Activated CD4-positive, alpha-beta memory T cell treated with anti-CD3 and anti-CD28 coated beads for 36 hours (primary cell): ENCODE results near the gene IL2RA. TPM values are rescaled to one million over a fixed set of nuclear protein-coding genes. Genes with fewer than 3 reads are reported as not detected.
"Not testable (repeated sequence)": the region's sequence is repeated elsewhere in the genome, so short reads cannot be mapped to it uniquely, and the experiment has no call there.

ENCODE experiments used
- CTCF ChIA-PET: fragments of 350-600 bp; sonication (Branson Sonifier 250); formaldehyde crosslinking; loops from one replicate; lab custom pipeline; 2021; ENCODE audit warnings: antibody characterized with exemption, inconsistent platforms; lab: Charles Lee
- POLR2A ChIA-PET: fragments of 350-600 bp; sonication (Branson Sonifier 250); formaldehyde crosslinking; loops from one replicate; lab custom pipeline; 2021; ENCODE audit warnings: antibody characterized with exemption; lab: Charles Lee
- DNase-seq: peaks from one replicate; pipeline ENCODE4 v3.0.0-alpha.2; 2020
- H3K27ac Mint-ChIP-seq: one replicate; pipeline ENCODE4 v1.8.0; 2021; ENCODE audit warnings: mixed read lengths
- H3K27me3 Mint-ChIP-seq: one replicate; pipeline ENCODE4 v1.8.0; 2021; ENCODE audit warnings: mixed read lengths
- H3K36me3 Mint-ChIP-seq: one replicate; pipeline ENCODE4 v1.8.0; 2021; ENCODE audit warnings: mixed read lengths
- H3K4me1 Mint-ChIP-seq: one replicate; pipeline ENCODE4 v1.8.0; 2021; ENCODE audit warnings: low read depth, mixed read lengths
- H3K4me3 Mint-ChIP-seq: one replicate; pipeline ENCODE4 v1.8.0; 2021; ENCODE audit warnings: mild to moderate bottlenecking, mixed read lengths
- H3K9me3 Mint-ChIP-seq: one replicate; pipeline ENCODE4 v1.8.0; 2021; ENCODE audit warnings: mixed read lengths
- intact Hi-C: fragments of 100-400 bp; cut with micrococcal nuclease; formaldehyde crosslinking; loops from one replicate; pipeline ENCODE4 v1.15.1; 2023
- total RNA-seq, 2 experiments: library from RNA; stranded (reverse); gene quantifications; one replicate each; pipeline ENCODE4 v1.2.3, GENCODE V29; 2021

Gene IL2RA
- total RNA-seq, 2 experiments from 2014 or later = 961 to 988 TPM

DNA sequence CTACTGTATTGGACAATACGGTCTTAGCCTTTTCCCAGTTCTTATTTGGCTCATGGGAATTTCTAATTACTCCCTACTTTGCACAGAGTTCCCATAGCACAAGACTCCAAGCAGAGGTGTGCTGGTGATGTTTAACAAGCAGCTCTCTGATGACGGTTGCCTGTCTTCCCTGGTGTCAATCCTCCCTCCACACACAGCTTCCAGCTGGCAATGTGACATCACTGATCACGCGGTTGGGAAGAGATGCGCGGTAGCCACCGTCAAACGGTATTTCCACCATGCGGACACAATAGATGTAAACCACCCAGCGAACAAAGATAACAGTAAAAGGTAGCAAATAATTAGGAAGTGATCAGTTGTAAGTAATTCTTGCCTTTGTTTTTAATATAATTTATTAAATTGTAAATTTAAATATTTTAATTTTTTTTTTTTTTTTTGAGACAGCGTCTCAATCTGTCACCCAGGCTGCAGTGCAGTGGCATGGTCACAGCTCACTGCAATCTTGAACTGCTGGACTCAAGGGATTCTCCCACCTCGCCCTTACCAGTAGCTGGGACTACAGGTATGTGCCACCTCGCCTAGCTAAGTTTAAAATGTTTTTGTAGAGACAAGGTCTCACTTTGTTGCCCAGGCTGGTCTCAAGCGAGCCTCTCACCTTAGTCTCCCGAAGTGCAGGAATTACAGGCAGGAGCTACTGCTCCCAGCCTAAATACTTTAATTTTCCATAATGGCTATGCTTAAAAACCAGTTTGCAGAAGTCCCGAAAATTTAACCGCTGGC lies 48.6 kb downstream of the IL2RA start:
- Mint-ChIP-seq H3K27ac (peak overlapping the region; percentile 90), H3K4me1 (peaks cover 67% of the 10 kb centered on the region), H3K4me3 (no peak overlapping the region), H3K27me3 (no peaks in the 10 kb centered on the region), H3K9me3 (no peaks in the 10 kb centered on the region), H3K36me3 (peaks cover 66% of the 10 kb centered on the region)
- intact Hi-C loops = loop anchor here (1.0 to 2.0 kb wide), 4 partner anchors 10 to 75 kb away; partner anchors contain the start of gene IL15RA
- ChIA-PET POLR2A (interaction anchor here (0.9 to 1.2 kb wide), 3 partner anchors 35 to 40 kb away, joined by 3 read pairs; no protein-coding TSS in a partner anchor), CTCF (interaction anchor here (1.0 to 2.0 kb wide), 13 partner anchors 9 to 215 kb away, joined by 3 to 11 read pairs (median 5); no protein-coding TSS in a partner anchor)
- DNase-seq = no peak

DNA sequence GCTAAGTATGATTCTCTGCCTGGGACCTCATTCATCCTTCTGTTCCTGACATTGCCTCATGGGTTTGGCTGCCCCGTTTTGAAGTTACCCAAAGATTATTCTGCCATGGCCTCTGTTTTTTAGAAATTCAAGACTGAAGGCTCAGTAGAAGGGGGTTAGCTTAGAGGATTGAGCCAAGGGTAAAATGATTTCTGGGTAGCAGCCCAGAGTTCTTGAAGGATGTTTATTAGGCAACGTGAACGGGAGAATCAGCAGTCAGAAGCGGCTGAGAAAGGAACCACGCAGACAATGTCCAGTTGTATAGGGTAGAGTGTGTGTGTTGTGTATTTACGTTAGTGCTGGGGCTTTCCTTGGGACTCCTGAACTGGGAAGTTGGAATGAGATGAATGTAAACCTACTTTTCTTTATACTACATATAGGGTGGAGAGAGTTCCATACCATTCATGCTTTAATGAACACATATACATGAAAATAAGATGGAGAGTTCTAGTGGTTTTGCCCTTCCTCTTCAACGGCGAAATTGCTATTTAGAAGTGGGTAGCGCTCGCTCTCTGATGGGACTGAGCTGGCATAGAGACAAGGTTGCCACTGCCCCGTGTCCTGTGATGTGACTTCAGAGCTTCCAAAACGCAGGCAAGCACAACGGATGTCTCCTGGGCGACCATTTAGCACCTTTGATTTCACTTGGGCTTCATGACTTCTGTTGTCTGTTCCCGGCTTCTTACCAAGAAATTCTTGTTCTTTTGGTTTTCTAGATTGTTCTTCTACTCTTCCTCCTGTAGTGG lies 49.9 kb downstream of the IL2RA start:
- ChIA-PET POLR2A (interaction anchor here (0.9 to 1.4 kb wide), 3 partner anchors 36 to 72 kb away, joined by 3 to 5 read pairs (median 3); partner anchors contain the start of gene IL2RA), CTCF (no interaction called here)
- no peak overlapping the region for H3K4me3 Mint-ChIP-seq
- intact Hi-C loops = no loop called here
- H3K9me3 Mint-ChIP-seq = peaks cover 7% of the 10 kb centered on the region
- peaks cover 62% of the 10 kb centered on the region for H3K36me3 Mint-ChIP-seq
- DNase-seq = no peak
- H3K27me3 Mint-ChIP-seq = no peaks in the 10 kb centered on the region
- H3K27ac Mint-ChIP-seq = peak overlapping the region; percentile 64
- H3K4me1 Mint-ChIP-seq = peaks cover 62% of the 10 kb centered on the region

- CTCF ChIA-PET = no interaction called here
- Mint-ChIP-seq H3K27me3 (no peaks in the 10 kb centered on the region), H3K4me1 (peaks cover 57% of the 10 kb centered on the region), H3K27ac (peak overlapping the region; percentile 64), H3K4me3 (peak overlapping the region; percentile 9), H3K9me3 (peaks cover 11% of the 10 kb centered on the region), H3K36me3 (peaks cover 58% of the 10 kb centered on the region)
- POLR2A ChIA-PET = interaction anchor here (0.9 to 1.4 kb wide), 3 partner anchors 51 to 122 kb away, joined by 3 to 5 read pairs (median 4); partner anchors contain the start of genes ANKRD16, FBH1 and IL2RA
- intact Hi-C loops = no loop called here
- DNase-seq = no peak
These were observed 50.6 kb downstream of the IL2RA start for GRCh38 chr10:6011558-6011957.

- H3K9me3 Mint-ChIP-seq = peaks cover 11% of the 10 kb centered on the region
- H3K27me3 Mint-ChIP-seq = no peaks in the 10 kb centered on the region
- intact Hi-C loops = no loop called here
- H3K36me3 Mint-ChIP-seq = peaks cover 48% of the 10 kb centered on the region
- ChIA-PET POLR2A (interaction anchor here (0.9 kb wide), 1 partner anchor 121 kb away, joined by 4 read pairs; the partner anchor contains the start of genes ANKRD16 and FBH1), CTCF (no interaction called here)
- H3K4me1 Mint-ChIP-seq = peaks cover 49% of the 10 kb centered on the region
- H3K4me3 Mint-ChIP-seq = no peak overlapping the region
- H3K27ac Mint-ChIP-seq = no peak overlapping the region
- no peak for DNase-seq
These were observed 51.6 kb downstream of the IL2RA start for GRCh38 chr10:6010569-6010968.

DNA sequence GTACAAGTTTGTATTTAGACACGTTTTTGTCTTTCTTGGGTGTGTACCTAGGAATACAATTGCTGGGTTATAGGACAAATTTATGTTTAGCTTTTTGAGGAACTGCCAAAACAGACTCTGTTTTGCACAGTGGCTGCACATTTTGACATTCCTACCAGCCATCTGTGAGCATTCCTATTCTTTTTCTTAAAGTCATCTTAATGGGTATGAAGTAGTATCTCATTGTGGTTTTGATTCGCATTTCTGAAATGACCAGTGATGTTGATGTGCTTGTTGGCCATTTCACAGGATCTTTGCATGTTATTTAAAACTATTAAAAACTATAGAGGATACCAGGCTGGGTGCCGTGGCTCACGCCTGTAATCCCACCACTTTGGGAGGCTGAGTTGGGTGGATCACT lies 52.2 kb downstream of the IL2RA start:
- H3K4me3 Mint-ChIP-seq = no peak overlapping the region
- intact Hi-C loops = no loop called here
- peaks cover 11% of the 10 kb centered on the region for H3K9me3 Mint-ChIP-seq
- H3K36me3 Mint-ChIP-seq = peaks cover 45% of the 10 kb centered on the region
- H3K27me3 Mint-ChIP-seq = peaks cover under 1% of the 10 kb centered on the region
- DNase-seq = no peak
- CTCF ChIA-PET = interaction anchor here (1.0 kb wide), 1 partner anchor 76 kb away, joined by 3 read pairs; no protein-coding TSS in a partner anchor
- H3K4me1 Mint-ChIP-seq = peaks cover 44% of the 10 kb centered on the region
- POLR2A ChIA-PET = no interaction called here
- no peak overlapping the region for H3K27ac Mint-ChIP-seq

GRCh38 chr10:6009150-6009549 lies 53.0 kb downstream of the IL2RA start:
- no peak for DNase-seq
- peaks cover 36% of the 10 kb centered on the region for H3K4me1 Mint-ChIP-seq
- H3K27me3 Mint-ChIP-seq = peaks cover 2% of the 10 kb centered on the region
- intact Hi-C loops = no loop called here
- CTCF ChIA-PET = no interaction called here
- H3K36me3 Mint-ChIP-seq = peaks cover 37% of the 10 kb centered on the region
- POLR2A ChIA-PET = interaction anchor here (0.7 kb wide), 1 partner anchor 8 kb away, joined by 3 read pairs; no protein-coding TSS in a partner anchor
- no peak overlapping the region for H3K4me3 Mint-ChIP-seq
- peaks cover 11% of the 10 kb centered on the region for H3K9me3 Mint-ChIP-seq
- H3K27ac Mint-ChIP-seq = no peak overlapping the region

- no peak overlapping the region for H3K4me3 Mint-ChIP-seq
- ChIA-PET CTCF (no interaction called here), POLR2A (no interaction called here)
- peaks cover 11% of the 10 kb centered on the region for H3K9me3 Mint-ChIP-seq
- H3K27me3 Mint-ChIP-seq = peaks cover 2% of the 10 kb centered on the region
- H3K36me3 Mint-ChIP-seq = peaks cover 33% of the 10 kb centered on the region
- H3K27ac Mint-ChIP-seq = no peak overlapping the region
- no peak for DNase-seq
- intact Hi-C loops = no loop called here
- H3K4me1 Mint-ChIP-seq = peaks cover 37% of the 10 kb centered on the region
These were observed 53.5 kb downstream of the IL2RA start for GRCh38 chr10:6008497-6009142.

DNA sequence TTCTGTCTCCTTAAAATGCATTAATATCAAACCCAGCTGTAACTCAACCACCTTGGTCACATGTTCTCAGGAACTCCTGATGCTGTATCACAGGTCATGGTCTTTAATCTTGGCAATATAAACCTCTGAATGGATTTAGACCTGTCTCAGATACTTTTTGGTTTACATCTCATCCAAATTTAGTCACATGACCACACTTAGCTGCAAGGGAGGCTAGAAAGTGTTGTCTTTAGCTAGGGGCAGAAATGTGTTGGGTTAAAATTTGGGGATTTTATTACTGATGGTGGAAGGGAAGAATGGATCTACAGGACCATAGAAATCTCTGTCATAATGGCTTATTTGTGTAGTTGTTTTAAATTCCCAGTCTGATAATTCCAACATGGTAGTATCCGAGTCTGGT lies 55.2 kb downstream of the IL2RA start:
- H3K9me3 Mint-ChIP-seq = peaks cover 11% of the 10 kb centered on the region
- intact Hi-C loops = no loop called here
- peaks cover 20% of the 10 kb centered on the region for H3K36me3 Mint-ChIP-seq
- peaks cover 38% of the 10 kb centered on the region for H3K4me1 Mint-ChIP-seq
- H3K27ac Mint-ChIP-seq = no peak overlapping the region
- peaks cover 2% of the 10 kb centered on the region for H3K27me3 Mint-ChIP-seq
- no peak overlapping the region for H3K4me3 Mint-ChIP-seq
- no peak for DNase-seq
- ChIA-PET POLR2A (no interaction called here), CTCF (interaction anchor here (0.6 to 1.0 kb wide), 2 partner anchors 395 to 1158 kb away, joined by 3 to 4 read pairs; no protein-coding TSS in a partner anchor)

DNA sequence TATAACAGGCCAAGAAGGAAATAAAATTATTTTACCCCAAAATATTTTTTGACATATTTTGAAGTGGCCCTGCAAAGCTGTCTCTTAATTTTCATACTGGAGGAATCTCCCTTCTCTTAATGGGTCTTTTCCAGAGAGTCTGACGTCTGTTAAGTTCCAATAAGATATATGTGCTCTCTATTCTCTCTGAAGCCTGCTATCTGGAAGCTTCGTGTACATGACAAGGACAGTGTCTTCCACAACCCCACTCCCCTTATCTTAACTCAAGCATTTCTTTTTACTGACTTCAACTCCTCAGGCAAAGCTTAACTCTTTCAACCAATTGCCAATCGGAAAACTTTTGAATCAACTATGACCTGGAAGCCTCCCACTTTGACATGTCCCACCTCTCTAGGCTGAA lies 55.6 kb downstream of the IL2RA start:
- POLR2A ChIA-PET = no interaction called here
- Mint-ChIP-seq H3K36me3 (peaks cover 17% of the 10 kb centered on the region), H3K27me3 (peaks cover 2% of the 10 kb centered on the region), H3K9me3 (peaks cover 11% of the 10 kb centered on the region), H3K4me3 (no peak overlapping the region), H3K4me1 (peaks cover 39% of the 10 kb centered on the region), H3K27ac (no peak overlapping the region)
- intact Hi-C loops = no loop called here
- DNase-seq = no peak
- CTCF ChIA-PET = interaction anchor here (1.0 kb wide), 1 partner anchor 1157 kb away, joined by 4 read pairs; no protein-coding TSS in a partner anchor

DNA sequence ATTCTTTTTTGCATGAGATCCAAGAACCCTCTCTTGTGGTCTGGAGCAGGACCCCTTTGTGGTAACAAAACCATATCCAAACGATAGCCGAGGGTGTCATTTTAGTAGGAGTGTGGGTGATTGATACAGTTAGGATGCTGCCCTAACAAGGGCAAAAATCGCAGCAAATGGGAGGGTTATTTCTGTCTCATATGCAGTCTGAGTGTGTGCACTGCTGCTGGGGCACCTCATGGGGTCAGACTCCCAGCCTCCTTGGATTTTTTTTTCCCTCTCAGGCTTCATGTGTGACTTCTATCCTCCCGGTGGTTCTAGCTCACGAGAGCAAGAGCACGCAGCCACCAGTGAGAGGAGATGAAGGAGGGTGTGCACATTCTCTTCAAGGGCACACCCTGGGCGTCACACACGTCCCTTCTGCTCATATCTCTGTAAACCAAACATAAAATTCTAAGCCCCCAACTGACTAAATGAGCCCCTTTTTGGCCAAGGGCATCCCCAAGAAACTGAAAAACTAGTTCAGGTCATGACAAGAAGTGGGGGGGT lies 56.2 kb downstream of the IL2RA start:
- no peak for DNase-seq
- intact Hi-C loops = no loop called here
- peaks cover 2% of the 10 kb centered on the region for H3K27me3 Mint-ChIP-seq
- no peak overlapping the region for H3K4me3 Mint-ChIP-seq
- H3K9me3 Mint-ChIP-seq = peaks cover 11% of the 10 kb centered on the region
- H3K4me1 Mint-ChIP-seq = peaks cover 39% of the 10 kb centered on the region
- peaks cover 12% of the 10 kb centered on the region for H3K36me3 Mint-ChIP-seq
- ChIA-PET POLR2A (interaction anchor here (1.3 kb wide), 1 partner anchor 30 kb away, joined by 3 read pairs; no protein-coding TSS in a partner anchor), CTCF (no interaction called here)
- no peak overlapping the region for H3K27ac Mint-ChIP-seq

DNA sequence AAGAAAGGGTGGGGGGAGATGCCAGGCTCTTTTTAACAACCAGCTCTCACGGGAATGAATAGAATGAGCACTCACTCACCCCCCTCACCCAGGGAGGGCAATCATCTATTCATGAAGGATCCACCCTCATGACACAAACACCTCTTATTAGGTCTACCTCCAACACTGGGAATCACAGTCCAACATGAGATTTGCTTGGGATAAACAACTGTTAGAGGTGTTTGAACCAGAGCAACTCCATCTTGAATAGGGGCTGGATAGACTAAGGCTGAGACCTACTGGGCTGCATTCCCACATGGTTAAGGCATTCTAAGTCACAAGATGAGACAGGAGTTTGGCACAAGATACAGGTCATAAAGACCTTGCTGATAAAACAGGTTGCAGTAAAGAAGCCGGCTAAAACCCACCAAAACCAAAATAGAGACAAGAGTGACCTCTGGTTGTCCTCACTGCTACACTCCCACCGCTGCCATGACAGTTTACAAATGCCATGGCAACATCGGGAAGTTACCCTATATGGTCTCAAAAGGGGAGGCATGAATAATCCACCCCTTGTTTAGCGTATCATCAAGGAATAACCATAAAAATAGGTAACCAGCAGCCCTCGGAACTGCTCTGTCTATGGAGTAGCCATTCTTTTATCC lies 56.9 kb downstream of the IL2RA start:
- POLR2A ChIA-PET = interaction anchor here (1.3 kb wide), 1 partner anchor 29 kb away, joined by 3 read pairs; no protein-coding TSS in a partner anchor
- H3K4me3 Mint-ChIP-seq, DNase-seq, H3K27me3 Mint-ChIP-seq, CTCF ChIA-PET, H3K27ac Mint-ChIP-seq, intact Hi-C loops: not testable (repeated sequence)
- H3K4me1 Mint-ChIP-seq = peaks cover 42% of the 10 kb centered on the region
- peaks cover 11% of the 10 kb centered on the region for H3K36me3 Mint-ChIP-seq
- H3K9me3 Mint-ChIP-seq = peaks cover 11% of the 10 kb centered on the region
